ENCODE data around the gene CALM3. TPM values are rescaled to one million over a fixed set of nuclear protein-coding genes. Genes with fewer than 3 reads are reported as not detected.
"Not testable (repeated sequence)": the region's sequence is repeated elsewhere in the genome, so short reads cannot be mapped to it uniquely, and the experiment has no call there.

The CALM3 gene
- 199 TPM for total RNA-seq

DNA sequence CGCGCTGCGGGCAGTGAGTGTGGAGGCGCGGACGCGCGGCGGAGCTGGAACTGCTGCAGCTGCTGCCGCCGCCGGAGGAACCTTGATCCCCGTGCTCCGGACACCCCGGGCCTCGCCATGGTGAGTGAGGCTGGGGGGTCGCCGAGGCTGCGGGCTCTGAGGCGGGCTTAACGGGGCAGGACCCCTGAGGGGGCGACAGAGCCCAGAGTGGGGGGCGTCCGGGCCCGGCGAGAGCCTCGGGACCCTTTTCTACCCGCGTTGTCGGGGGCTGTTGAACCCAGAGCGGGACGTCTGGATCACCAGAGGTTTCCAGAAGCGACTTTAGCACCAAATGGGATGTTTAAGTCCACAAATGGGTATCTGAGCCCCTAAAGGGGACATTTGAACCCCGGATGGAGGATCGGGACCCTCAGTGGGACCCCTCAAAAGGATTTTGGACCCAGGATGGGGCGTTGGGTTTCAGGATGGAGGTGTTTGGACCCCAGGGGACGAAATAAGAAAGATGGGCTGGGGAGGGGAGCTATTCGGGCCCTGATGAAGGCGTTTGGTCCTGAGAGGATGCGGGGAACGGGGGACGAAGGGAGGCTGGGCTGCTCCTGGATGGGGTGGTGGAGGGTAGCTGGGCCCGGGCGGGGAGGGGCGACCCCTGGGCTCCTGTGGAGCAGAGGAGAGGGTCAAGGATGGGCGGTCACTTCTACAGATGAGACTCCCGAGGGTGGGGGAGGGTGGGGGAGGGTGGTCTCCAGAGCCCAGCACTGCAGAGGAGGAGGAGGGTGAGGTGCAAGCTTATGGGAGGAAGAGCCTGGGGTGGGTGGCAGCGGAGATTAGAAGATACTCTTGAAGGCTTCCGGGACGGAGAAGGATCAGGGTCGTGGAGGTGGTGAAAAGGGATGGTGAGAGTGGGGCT is at the start of gene CALM3:
Gene CALM3 (plus strand): TSS at position 13 of the 907 bp plus-strand sequence. CDS start 105 bp downstream, at position 118.
- no peaks in the 10 kb centered on the region for H3K27me3 ChIP-seq (ENCODE audit: insufficient read depth, low read length)
- H3K9me3 ChIP-seq (ENCODE audit: low read depth, low read length), result peaks cover 5% of the 10 kb centered on the region
- H3K4me1 ChIP-seq (ENCODE audit: insufficient read depth, low read length), result peaks cover 26% of the 10 kb centered on the region
- peak within 1 kb of the TSS; percentile 100 for H3K4me3 ChIP-seq (ENCODE audit: low read length)

DNA sequence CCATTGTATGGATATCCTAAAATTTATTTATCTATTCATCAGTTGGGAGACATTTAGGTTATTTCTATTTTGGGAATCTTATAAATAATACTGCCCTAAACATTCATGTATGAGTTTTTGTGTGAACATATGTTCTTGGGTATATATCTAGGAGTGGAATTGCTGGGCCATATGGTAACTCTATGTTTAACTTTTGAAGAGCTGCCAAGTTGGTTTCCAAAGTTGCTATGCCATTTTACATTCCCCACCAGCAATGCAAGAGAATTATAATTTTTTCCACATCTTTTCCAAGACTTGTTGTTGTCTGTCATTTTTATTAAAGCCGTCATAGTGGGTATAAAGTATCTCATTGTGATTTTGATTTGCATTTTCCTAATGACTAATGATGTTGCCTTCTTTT is 48.2 kb upstream of the CALM3 start:
- H3K9me3 ChIP-seq (ENCODE audit: low read depth, low read length), result peaks cover 7% of the 10 kb centered on the region
- H3K27me3 ChIP-seq (ENCODE audit: insufficient read depth, low read length), result no peaks in the 10 kb centered on the region
- H3K4me3 ChIP-seq (ENCODE audit: low read length), result no peak overlapping the region
- peaks cover 19% of the 10 kb centered on the region for H3K4me1 ChIP-seq (ENCODE audit: insufficient read depth, low read length)

DNA sequence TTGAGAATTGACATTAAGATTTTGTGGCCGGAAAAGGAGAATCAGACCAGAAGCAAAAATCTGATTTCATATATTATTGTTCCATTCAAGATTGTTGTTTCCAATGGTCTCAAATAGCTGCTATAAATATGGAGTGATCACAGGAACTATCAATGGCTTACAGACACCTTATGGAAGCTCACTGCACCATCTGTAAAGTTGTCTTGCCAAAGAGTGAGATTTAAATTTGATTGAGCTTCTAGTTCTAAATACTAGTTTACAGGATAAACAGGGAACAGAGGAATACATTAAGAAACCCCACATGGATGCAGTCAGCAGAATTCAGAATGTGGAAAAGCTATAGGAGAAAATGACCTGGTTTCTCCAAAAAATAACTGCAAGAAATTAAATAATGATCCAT is 47.0 kb upstream of the CALM3 start:
- Histone ChIP-seq H3K4me3 (ENCODE audit: low read length) (no peak overlapping the region), H3K9me3 (ENCODE audit: low read depth, low read length) (peaks cover 7% of the 10 kb centered on the region), H3K27me3 (ENCODE audit: insufficient read depth, low read length) (no peaks in the 10 kb centered on the region), H3K4me1 (ENCODE audit: insufficient read depth, low read length) (peaks cover 15% of the 10 kb centered on the region)

DNA sequence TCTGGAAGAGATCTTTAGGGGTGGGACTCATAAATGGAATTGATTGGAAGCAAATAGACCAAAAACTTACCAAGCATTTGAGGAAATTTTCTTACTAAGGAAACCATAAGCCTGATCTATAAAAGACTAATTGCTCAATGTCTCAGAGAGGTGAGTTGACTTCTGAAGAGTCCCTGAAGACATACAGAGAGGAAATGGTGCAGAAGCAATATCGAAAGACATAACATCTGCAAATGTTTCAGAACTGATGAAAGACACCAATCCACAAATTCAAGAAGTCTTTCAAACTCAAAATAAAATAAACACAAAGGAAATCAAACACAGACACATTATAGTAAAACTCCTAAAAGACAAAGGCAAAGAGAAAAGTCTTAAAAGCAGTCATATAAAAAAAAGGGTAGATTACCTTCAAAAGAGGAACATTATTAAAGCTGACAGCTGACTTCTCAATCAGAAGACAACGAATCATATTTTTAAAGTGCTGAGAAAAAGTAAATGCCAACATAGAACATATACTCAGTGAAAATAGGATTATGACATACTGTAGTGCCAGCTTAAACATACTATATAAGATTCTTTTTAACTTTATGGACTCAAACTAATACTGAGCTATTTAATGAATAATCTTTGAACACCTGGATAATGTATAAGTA is 45.4 kb upstream of the CALM3 start:
- Histone ChIP-seq H3K4me3 (ENCODE audit: low read length) (no peak overlapping the region), H3K9me3 (ENCODE audit: low read depth, low read length) (peaks cover 2% of the 10 kb centered on the region), H3K4me1 (ENCODE audit: insufficient read depth, low read length) (peaks cover 12% of the 10 kb centered on the region), H3K27me3 (ENCODE audit: insufficient read depth, low read length) (no peaks in the 10 kb centered on the region)

DNA sequence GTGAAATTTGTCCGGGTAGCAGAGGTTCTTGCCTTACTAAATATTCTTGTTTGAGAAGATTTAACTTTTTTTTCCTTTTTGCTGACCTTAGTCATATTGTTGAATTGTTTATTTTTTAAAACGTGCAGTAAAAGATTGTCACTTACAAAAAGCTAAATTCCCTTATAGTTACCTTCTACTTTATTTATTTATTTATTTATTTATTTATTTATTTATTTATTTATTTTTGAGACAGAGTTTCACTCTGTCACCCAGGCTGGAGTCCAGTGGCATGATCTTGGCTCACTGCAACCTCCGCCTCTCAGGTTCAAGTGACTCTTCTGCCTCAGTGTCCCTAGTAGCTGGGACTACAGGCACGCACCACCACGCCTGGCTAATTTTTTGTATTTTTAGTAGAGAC is 44.7 kb upstream of the CALM3 start:
- H3K4me1 ChIP-seq (ENCODE audit: insufficient read depth, low read length); H3K27me3 ChIP-seq (ENCODE audit: insufficient read depth, low read length); H3K9me3 ChIP-seq (ENCODE audit: low read depth, low read length); H3K4me3 ChIP-seq (ENCODE audit: low read length): not testable (repeated sequence)

DNA sequence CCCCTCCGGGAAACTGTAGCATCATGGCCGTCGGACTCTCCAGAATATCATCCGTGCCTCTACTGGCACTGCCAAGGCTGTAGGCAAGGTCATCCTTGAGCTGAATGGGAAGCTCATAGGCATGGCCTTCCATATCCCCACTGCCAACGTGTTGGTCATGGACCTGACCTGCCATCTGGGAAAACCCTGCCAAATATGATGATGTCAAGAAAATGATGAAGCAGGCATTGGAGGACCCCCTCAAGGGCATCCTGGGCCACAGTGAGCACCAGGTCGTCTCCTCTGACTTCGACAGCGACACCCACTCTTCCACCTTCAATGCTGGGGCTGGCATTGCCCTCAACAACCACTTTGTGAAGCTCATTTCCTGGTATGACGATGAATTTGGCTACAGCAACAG is 41.9 kb upstream of the CALM3 start:
- Histone ChIP-seq H3K4me1 (ENCODE audit: insufficient read depth, low read length) (no peaks in the 10 kb centered on the region), H3K4me3 (ENCODE audit: low read length) (no peak overlapping the region), H3K27me3 (ENCODE audit: insufficient read depth, low read length) (no peaks in the 10 kb centered on the region), H3K9me3 (ENCODE audit: low read depth, low read length) (no peaks in the 10 kb centered on the region)

DNA sequence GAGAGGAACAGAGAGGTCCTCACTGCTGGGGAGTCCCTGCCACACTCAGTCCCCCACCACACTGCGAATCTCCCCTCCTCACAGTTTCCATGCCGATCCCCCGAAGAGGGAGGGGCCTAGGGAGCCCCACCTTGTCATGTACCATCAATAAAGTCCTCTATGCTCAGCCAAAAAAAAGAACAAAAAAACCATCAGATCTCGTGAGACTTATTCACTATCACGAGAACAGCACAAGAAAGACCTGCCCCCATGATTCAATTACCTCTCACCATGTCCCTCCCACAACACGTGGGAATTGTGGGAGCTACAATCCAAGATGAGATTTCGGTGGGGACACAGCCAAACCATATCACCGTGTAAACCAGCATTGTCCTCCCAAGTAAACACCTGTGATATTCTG is 41.5 kb upstream of the CALM3 start:
- H3K4me3 ChIP-seq (ENCODE audit: low read length); H3K9me3 ChIP-seq (ENCODE audit: low read depth, low read length); H3K4me1 ChIP-seq (ENCODE audit: insufficient read depth, low read length); H3K27me3 ChIP-seq (ENCODE audit: insufficient read depth, low read length): not testable (repeated sequence)

DNA sequence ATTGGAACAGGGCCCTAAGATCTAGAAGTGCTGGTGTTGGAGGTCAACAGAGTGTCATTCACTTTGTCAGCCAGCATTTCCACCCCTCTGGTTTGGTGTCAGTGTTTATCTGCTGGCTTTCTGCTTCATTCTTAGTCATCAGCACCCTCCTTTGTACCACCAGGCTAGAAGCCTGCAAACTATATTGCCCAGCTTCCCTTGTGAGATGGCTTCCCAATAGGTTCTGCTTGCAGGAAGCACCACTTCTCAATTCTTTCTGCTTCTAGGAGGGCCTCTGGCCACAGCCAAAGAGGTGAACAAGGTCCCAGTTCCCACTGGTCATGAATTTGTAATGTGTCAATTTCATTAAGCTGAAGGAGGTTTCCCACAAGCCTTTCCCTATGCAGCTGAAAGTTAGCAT is 36.4 kb upstream of the CALM3 start:
- Histone ChIP-seq H3K4me1 (ENCODE audit: insufficient read depth, low read length) (no peaks in the 10 kb centered on the region), H3K9me3 (ENCODE audit: low read depth, low read length) (no peaks in the 10 kb centered on the region), H3K4me3 (ENCODE audit: low read length) (no peak overlapping the region), H3K27me3 (ENCODE audit: insufficient read depth, low read length) (no peaks in the 10 kb centered on the region)

DNA sequence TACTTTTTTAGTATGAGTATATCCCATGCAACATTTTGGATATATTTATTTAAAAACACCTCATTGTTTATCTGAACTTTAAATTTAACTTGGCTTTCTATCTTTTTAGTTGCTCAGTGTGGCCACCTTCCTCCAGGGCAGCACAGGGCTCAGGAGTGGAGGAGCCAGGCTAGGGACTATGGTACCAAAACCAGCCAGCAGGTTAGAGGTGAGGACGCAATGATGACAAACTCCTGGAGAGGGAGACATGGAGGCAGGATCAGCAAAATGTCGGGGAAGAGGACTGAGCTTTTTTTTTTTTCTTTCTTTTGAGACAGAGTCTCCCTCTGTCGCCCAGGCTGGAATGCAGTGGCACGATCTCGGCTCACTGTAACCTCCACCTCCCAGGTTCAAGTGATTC is 29.6 kb upstream of the CALM3 start:
- H3K4me3 ChIP-seq (ENCODE audit: low read length), result no peak overlapping the region
- no peaks in the 10 kb centered on the region for H3K27me3 ChIP-seq (ENCODE audit: insufficient read depth, low read length)
- peaks cover 14% of the 10 kb centered on the region for H3K4me1 ChIP-seq (ENCODE audit: insufficient read depth, low read length)
- no peaks in the 10 kb centered on the region for H3K9me3 ChIP-seq (ENCODE audit: low read depth, low read length)

DNA sequence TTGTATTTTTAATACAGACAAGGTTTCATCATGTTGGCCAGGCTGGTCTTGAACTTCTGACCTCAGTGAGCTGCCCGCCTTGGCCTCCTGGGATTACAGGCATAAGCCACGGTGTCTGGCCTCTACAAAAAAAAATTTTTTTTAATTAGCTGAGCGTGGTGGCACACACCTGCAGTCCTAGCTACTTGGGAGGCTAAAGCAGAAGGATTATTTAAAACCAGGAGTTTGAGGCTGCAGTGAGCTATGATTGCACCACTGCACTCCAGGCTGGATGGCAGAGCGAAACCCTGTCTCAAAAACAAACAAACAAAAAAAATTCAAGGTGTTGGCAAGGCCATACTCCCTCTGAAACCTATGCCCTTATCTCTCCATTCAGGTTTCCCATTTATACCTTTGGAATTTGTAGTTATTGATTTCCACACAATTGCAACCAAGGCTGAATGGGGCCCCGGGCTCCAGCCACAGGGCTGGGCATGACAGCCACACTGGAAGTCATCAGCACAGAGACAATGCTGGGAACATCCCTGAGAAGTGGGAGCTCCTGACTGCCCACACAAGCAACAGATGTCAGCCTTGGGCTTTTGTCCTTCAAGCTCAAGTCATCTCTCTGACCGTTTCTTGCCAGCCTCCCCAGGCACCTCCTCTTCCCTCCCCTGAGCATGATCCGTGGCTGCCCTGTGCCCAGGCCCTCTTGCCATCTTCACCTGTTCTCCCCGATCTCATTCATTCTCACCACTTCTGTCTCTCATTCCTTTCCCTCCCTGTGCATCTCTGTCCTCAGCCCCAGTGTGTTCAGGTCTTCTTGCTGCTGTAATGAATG is 27.2 kb upstream of the CALM3 start:
- H3K9me3 ChIP-seq (ENCODE audit: low read depth, low read length), result no peaks in the 10 kb centered on the region
- no peak overlapping the region for H3K4me3 ChIP-seq (ENCODE audit: low read length)
- H3K4me1 ChIP-seq (ENCODE audit: insufficient read depth, low read length), result peaks cover 15% of the 10 kb centered on the region
- H3K27me3 ChIP-seq (ENCODE audit: insufficient read depth, low read length), result no peaks in the 10 kb centered on the region

DNA sequence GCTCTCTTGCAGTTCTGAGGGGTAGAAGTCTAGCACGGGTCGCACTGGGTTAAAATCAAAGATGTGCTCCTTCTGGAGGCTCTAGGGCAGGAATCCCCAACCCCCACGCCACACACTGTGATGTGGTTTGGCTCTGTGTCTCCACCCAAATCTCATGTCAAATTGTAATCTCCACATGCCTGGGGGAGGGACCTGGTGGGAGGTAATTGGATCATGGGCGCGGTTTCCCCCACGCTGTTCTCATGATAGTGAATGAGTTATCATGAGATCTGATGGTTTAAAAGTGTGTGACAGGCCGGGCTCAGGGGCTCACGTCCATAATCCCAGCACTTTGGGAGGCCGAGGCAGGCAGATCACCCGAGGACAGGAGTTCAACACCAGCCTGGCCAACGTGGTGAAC is 26.6 kb upstream of the CALM3 start:
- Histone ChIP-seq H3K4me3 (ENCODE audit: low read length) (no peak overlapping the region), H3K9me3 (ENCODE audit: low read depth, low read length) (no peaks in the 10 kb centered on the region), H3K4me1 (ENCODE audit: insufficient read depth, low read length) (peaks cover 15% of the 10 kb centered on the region)

DNA sequence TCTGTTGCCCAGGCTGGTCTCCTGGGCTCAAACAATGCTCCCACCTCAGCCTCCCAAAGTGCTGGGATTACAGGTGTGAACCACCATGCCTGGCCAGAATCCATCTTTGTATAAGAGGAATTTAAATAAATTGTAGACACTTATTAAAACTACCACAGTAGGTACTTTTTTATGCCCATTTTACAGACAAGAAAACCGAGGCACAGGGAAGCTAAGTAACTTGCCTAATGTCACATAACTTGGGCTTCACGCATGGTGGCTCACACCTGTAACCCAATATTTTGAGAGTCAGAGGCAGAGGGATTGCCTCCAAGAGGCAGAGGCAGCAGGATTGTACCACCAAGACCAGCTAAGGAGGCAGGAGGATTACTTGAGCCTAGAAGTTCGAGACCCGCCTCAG is 22.7 kb upstream of the CALM3 start:
- no peaks in the 10 kb centered on the region for H3K27me3 ChIP-seq (ENCODE audit: insufficient read depth, low read length)
- no peak overlapping the region for H3K4me3 ChIP-seq (ENCODE audit: low read length)
- no peaks in the 10 kb centered on the region for H3K9me3 ChIP-seq (ENCODE audit: low read depth, low read length)
- peaks cover 15% of the 10 kb centered on the region for H3K4me1 ChIP-seq (ENCODE audit: insufficient read depth, low read length)

More for the DNA sequence above, 26.6 kb upstream of the CALM3 start:
- no peaks in the 10 kb centered on the region for H3K27me3 ChIP-seq (ENCODE audit: insufficient read depth, low read length)

DNA sequence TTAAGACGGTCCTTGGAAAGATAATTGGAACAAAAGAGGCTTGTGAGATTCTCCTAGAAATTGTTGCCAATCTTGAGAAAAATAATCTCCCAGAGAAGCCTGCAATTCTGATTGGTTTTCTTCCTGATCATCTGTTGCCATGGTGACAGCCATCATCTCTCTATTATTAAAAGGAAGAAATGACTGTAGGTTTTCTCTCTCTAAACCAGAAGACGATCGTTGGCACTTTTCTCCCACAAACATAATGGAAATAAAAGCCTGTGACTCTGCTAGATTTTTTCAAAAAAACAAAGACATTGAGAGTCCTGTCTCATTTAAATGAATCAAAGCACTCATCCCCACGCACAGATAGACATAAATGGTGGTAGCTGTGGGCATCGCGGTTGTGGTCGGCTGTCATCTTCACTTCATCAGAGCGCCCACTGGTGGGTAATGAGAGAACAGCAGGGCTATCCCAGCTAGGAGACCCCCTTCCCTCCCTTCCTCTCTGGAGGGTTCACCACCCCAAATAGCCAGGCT is 21.7 kb upstream of the CALM3 start:
- Histone ChIP-seq H3K4me1 (ENCODE audit: insufficient read depth, low read length) (peaks cover 15% of the 10 kb centered on the region), H3K27me3 (ENCODE audit: insufficient read depth, low read length) (no peaks in the 10 kb centered on the region), H3K9me3 (ENCODE audit: low read depth, low read length) (no peaks in the 10 kb centered on the region), H3K4me3 (ENCODE audit: low read length) (no peak overlapping the region)

DNA sequence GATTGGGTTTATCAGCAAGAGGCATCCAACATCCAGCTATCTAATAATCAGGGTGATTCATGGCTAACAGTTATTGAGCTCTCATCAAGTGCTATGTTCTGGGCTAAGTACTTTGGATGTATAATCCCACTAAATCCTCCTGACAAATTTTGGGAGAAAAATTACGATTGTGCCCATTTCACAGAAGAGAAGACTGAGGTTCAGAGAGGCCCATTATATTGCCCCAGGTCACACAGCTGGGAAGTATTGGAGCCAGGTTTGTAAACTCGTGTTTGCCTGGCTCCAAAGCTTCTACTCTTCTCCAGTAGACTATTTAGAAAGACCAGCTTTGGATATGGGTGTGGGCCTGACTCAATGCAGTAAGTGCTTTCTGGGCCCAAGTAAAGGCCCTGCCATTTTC is 20.9 kb upstream of the CALM3 start:
- Histone ChIP-seq H3K27me3 (ENCODE audit: insufficient read depth, low read length) (no peaks in the 10 kb centered on the region), H3K4me3 (ENCODE audit: low read length) (no peak overlapping the region), H3K4me1 (ENCODE audit: insufficient read depth, low read length) (peaks cover 14% of the 10 kb centered on the region), H3K9me3 (ENCODE audit: low read depth, low read length) (no peaks in the 10 kb centered on the region)

DNA sequence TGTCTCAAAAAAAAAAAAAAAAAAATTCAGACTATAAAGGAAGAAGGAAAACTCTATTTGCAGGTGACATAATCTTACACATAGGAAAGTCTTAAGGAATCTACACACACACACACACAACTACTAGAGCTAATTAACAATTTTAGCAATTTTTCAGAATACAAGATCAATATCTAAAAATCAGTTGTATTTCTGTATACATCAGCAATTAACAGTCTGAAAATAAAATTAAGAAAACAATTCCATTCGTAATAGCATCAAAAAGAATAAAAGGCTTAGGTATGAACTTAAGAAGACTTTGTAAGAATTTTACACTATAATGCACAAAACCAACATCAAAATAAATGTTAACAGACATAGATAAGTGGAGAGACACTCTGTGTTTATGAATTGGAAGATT is 15.6 kb upstream of the CALM3 start:
- Histone ChIP-seq H3K4me3 (ENCODE audit: low read length) (no peak overlapping the region), H3K27me3 (ENCODE audit: insufficient read depth, low read length) (no peaks in the 10 kb centered on the region), H3K9me3 (ENCODE audit: low read depth, low read length) (no peaks in the 10 kb centered on the region), H3K4me1 (ENCODE audit: insufficient read depth, low read length) (no peaks in the 10 kb centered on the region)
